HUES48 (cell line): ENCODE measurements around the gene FUBP3.
A peak's percentile ranks its signal among the peaks of the same experiment; 100 is the strongest.

Source experiments
- H3K27ac ChIP-seq: one replicate; pipeline ENCODE4 v1.7.0; 2013; ENCODE audit warnings: low read depth, low read length, inconsistent platforms
- H3K27me3 ChIP-seq: 2 replicates; pipeline ENCODE4 v1.6.1; 2013; ENCODE audit warnings: mild to moderate bottlenecking, low read length; ENCODE audit not compliant: control insufficient read depth, insufficient read depth
- H3K36me3 ChIP-seq: 2 replicates; pipeline ENCODE4 v1.6.1; 2013; ENCODE audit warnings: low read length; ENCODE audit not compliant: control insufficient read depth, insufficient read depth
- H3K4me1 ChIP-seq: 2 replicates; pipeline ENCODE4 v1.6.1; 2013; ENCODE audit warnings: mild to moderate bottlenecking, low read length; ENCODE audit not compliant: control insufficient read depth, insufficient read depth
- H3K4me3 ChIP-seq: 2 replicates; pipeline ENCODE4 v1.5.1; 2013; ENCODE audit warnings: mild to moderate bottlenecking, low read depth, low read length
- H3K9ac ChIP-seq: 2 replicates; pipeline ENCODE4 v1.6.1; 2013; ENCODE audit warnings: mild to moderate bottlenecking, low read depth, low read length, moderate library complexity
- H3K9me3 ChIP-seq: 2 replicates; pipeline ENCODE4 v1.6.1; 2013; ENCODE audit warnings: low read length; ENCODE audit not compliant: control insufficient read depth, insufficient read depth

The FUBP3 gene

DNA sequence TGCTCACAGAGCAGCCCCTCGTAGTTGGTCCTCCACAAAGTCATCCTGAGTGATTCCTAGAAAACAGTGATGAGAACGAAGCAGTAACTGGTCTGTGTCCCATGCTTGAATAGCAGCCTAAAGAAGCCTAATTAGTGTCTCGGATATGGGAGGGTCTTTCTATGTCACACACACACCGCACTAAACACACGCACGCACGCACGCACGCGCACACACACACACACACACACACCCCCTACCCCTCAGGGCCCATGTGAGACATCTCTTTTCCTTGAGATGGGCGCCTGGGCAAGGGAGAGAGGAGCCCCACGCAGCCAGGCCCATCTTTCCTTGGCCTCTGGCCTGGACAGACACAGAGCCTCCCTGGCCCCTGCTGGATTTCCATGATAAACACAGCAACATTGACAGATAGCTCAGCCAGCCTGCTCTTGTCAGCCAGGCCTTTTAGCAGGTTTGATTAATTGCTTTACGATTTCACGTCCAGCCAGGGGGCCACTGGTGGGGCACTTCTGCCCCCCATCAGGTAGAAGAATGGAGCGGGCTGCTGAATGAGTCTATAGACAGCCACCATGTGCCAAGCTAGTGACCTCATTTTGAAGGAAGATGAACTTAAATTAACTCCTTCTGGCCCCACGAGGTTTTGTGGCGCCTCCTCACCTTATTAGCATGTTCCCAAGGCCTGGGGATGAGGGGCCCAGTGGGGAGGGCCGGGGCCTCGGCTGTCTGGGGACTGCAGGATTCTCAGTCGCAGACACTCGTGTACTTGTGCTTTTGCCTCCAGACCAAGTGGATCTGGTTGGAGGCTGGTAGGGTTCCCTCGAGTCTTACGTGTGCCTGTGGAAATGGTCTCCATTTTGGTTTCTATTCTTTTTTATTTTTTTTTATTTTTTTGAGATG lies 48.8 kb downstream of the FUBP3 start:
- Histone ChIP-seq H3K4me1 (peaks cover 26% of the 10 kb centered on the region), H3K4me3 (no peak overlapping the region), H3K9me3 (no peaks in the 10 kb centered on the region), H3K36me3 (peaks cover 84% of the 10 kb centered on the region), H3K27ac (no peak overlapping the region), H3K9ac (no peak overlapping the region), H3K27me3 (no peaks in the 10 kb centered on the region)

DNA sequence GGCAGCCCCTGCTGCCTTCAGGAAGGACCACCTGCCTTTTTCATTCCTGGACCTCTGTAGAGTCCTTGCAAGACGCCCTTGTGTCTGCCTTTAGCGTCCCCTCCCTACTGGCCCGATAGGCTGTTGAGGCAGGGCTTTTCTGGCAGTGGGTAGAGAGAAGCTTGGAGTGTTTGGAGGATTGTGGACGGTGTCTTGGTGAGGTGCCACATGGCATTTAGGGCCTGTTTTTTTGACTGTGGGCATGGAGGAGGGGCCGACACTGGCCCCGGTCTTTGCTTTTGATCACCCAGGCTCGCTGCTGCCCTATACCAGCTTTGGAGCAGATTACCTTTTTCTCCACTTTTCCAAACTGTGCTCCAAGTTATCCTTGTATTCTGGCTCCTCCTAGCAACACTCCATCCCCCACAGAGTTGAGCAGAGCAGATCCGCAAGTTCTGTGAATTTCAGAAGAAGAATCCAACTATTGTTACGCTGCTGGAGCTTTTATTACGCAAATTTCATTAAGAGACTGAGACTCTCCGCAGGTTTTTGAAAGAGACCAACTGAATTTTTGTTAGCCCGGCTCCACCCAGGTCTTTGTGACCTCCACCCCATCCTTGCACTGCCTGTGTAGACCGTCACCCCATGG lies 50.2 kb downstream of the FUBP3 start:
- peak overlapping the region; percentile 25; the same call in 1 of the 2 replicates for H3K4me3 ChIP-seq
- peak overlapping the region; percentile 52 for H3K27ac ChIP-seq
- peaks cover 26% of the 10 kb centered on the region for H3K4me1 ChIP-seq
- H3K36me3 ChIP-seq: peaks cover 84% of the 10 kb centered on the region
- H3K9ac ChIP-seq: no peak overlapping the region
- H3K27me3 ChIP-seq: no peaks in the 10 kb centered on the region
- H3K9me3 ChIP-seq: no peaks in the 10 kb centered on the region

GRCh38 chr9:130630071-130630450 lies 50.7 kb downstream of the FUBP3 start:
- no peaks in the 10 kb centered on the region for H3K27me3 ChIP-seq
- peak overlapping the region; percentile 52 for H3K27ac ChIP-seq
- H3K9ac ChIP-seq: no peak overlapping the region
- no peak overlapping the region for H3K4me3 ChIP-seq
- peaks cover 84% of the 10 kb centered on the region for H3K36me3 ChIP-seq
- H3K9me3 ChIP-seq: no peaks in the 10 kb centered on the region
- H3K4me1 ChIP-seq: peaks cover 26% of the 10 kb centered on the region

DNA sequence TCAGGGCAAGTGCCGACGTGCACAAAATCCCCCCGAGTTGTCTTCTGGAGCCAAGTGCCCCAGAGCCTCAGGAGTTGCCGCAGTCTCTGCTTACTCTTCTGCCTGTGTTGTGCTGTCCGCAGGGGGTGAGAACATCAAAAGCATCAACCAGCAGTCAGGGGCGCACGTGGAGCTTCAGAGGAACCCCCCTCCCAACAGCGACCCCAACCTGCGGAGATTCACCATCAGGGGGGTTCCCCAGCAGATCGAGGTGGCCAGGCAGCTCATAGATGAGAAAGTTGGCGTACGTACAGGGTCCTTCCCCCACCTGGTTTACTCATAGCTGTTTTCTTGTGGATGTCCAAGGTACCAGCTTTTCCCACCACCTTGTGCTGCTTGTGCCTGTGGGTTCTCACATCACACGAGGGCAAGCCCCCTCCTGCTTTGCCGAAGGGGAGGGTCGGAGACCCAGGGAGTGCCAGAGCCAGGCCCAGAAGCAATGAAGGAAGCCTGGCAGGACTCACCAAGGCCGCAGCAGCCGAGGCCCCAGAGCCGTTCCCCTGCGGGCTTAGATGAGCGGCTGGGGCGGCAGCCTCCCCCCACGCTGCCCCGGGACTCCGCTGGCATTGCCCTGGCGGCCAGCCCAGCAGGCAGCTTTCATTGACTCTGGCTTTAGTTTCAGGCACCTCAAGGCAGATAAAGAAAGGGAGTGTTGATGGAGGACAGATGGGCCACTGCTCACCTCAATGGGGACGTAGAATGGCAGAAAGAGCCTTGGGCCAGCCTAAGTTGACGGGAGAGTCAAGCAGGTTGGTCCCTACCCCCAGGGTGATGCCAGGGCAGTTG lies 51.3 kb downstream of the FUBP3 start:
- no peak overlapping the region for H3K4me3 ChIP-seq
- H3K27ac ChIP-seq: peak overlapping the region; percentile 52
- H3K4me1 ChIP-seq: peaks cover 26% of the 10 kb centered on the region
- no peaks in the 10 kb centered on the region for H3K9me3 ChIP-seq
- H3K36me3 ChIP-seq: peaks cover 83% of the 10 kb centered on the region
- no peak overlapping the region for H3K9ac ChIP-seq
- H3K27me3 ChIP-seq: no peaks in the 10 kb centered on the region

GRCh38 chr9:130631331-130632080 lies 52.1 kb downstream of the FUBP3 start:
- H3K9ac ChIP-seq: no peak overlapping the region
- H3K36me3 ChIP-seq: peaks cover 83% of the 10 kb centered on the region
- no peak overlapping the region for H3K27ac ChIP-seq
- no peaks in the 10 kb centered on the region for H3K27me3 ChIP-seq
- H3K4me1 ChIP-seq: peaks cover 26% of the 10 kb centered on the region
- H3K9me3 ChIP-seq: no peaks in the 10 kb centered on the region
- no peak overlapping the region for H3K4me3 ChIP-seq

DNA sequence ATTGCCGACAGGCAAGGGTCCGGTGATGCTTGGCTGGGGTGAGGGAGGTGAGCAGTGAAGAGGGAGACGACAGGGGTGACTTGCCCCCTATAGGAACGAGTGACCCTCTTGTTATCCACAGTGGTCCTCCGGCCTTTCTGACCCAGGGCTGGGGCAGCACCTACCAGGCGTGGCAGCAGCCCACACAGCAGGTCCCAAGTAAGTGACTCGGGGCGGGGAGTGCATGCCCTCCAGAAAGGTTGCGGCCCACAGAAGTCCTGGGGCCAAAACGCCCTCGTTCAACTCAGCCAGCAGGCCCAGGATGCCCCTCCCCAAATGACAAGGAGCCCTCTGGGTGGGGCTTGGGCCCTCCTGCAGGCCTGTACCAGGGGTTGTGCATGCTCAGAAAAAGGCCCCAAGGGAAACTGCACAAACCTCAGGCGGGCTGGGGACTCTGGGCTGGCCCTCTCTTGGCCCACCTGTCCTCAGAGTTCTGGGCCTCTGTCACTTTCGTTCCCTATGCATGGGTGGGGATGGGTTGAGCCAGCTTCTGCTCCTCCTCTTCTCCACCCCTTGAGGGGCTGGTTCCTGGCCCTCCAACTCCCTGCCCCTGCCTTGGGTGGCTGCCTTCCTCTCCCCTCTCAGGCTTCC lies 52.8 kb downstream of the FUBP3 start:
- no peak overlapping the region for H3K4me3 ChIP-seq
- H3K9ac ChIP-seq: no peak overlapping the region
- no peaks in the 10 kb centered on the region for H3K9me3 ChIP-seq
- no peak overlapping the region for H3K27ac ChIP-seq
- peaks cover 83% of the 10 kb centered on the region for H3K36me3 ChIP-seq
- no peaks in the 10 kb centered on the region for H3K27me3 ChIP-seq
- peaks cover 26% of the 10 kb centered on the region for H3K4me1 ChIP-seq

- Histone ChIP-seq H3K9ac (no peak overlapping the region), H3K36me3 (peaks cover 83% of the 10 kb centered on the region), H3K4me1 (peaks cover 25% of the 10 kb centered on the region), H3K9me3 (no peaks in the 10 kb centered on the region), H3K4me3 (no peak overlapping the region), H3K27me3 (no peaks in the 10 kb centered on the region), H3K27ac (no peak overlapping the region)
Observed at GRCh38 chr9:130632841-130633240, 53.5 kb downstream of the FUBP3 start.

GRCh38 chr9:130633336-130634190 lies 54.2 kb downstream of the FUBP3 start:
- Histone ChIP-seq H3K27me3 (no peaks in the 10 kb centered on the region), H3K36me3 (peaks cover 79% of the 10 kb centered on the region), H3K9me3 (no peaks in the 10 kb centered on the region), H3K27ac (no peak overlapping the region), H3K9ac (no peak overlapping the region), H3K4me3 (no peak overlapping the region), H3K4me1 (peaks cover 19% of the 10 kb centered on the region)

DNA sequence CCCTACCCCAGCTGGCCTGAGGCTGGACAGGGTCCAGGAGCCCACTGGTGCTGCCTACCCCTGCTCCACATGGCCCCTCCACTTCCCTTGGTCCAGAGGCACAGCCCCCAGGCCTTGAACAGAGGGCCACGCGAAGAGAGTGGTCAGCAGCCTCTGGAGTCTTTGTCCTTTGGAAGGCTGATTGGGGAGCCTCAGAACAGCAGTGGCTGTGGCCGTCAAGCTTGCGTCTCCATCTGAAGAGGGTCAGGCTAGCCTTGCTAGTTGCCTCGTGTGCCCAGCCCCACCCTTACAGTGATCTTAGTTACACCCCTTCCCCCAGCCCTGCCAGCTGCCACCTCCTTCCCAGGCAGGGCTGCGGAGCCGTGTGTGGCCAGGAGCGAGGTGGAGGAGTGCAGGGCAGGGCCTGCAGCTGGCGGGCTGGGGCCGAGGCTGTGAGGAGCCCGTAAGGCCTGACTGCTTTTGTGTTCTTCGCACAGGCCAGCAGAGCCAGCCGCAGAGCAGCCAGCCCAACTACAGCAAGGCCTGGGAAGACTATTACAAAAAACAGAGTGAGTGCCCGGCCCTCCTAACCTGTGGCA lies 54.9 kb downstream of the FUBP3 start:
- Histone ChIP-seq H3K4me3 (no peak overlapping the region), H3K9ac (no peak overlapping the region), H3K9me3 (no peaks in the 10 kb centered on the region), H3K4me1 (peaks cover 19% of the 10 kb centered on the region), H3K36me3 (peaks cover 79% of the 10 kb centered on the region), H3K27me3 (no peaks in the 10 kb centered on the region), H3K27ac (no peak overlapping the region)
